Subcutaneous abdominal adipose tissue (tissue), 5 donors: ENCODE data around the gene ADRB1.

Source experiments
- H3K27ac ChIP-seq: one replicate; pipeline ENCODE4 v1.7.0; 2013; ENCODE audit warnings: low read depth, mild to moderate bottlenecking, inconsistent platforms, low read length, moderate library complexity
- H3K27me3 ChIP-seq, 5 donors: one replicate each; pipeline ENCODE4 v1.7.0; 2013; ENCODE audit warnings: low read length in 5 of 5, inconsistent platforms in 1 of 5; ENCODE audit not compliant: control insufficient read depth in 5 of 5, insufficient read depth in 4 of 5
- H3K36me3 ChIP-seq, 5 donors: one replicate each; pipeline ENCODE4 v1.7.0; 2013; ENCODE audit warnings: low read length in 5 of 5; ENCODE audit not compliant: control insufficient read depth in 5 of 5, insufficient read depth in 5 of 5
- H3K4me1 ChIP-seq, 5 donors: one replicate each; pipeline ENCODE4 v1.7.0; 2013; ENCODE audit warnings: low read length in 5 of 5, mild to moderate bottlenecking in 3 of 5, moderate library complexity in 1 of 5; ENCODE audit not compliant: control insufficient read depth in 5 of 5, insufficient read depth in 5 of 5
- H3K4me3 ChIP-seq, 5 donors: one replicate each; pipeline ENCODE4 v1.7.0; 2013; ENCODE audit warnings: low read length in 5 of 5, low read depth in 1 of 5
- H3K9ac ChIP-seq, 5 donors: one replicate each; pipeline ENCODE4 v1.7.0; 2013; ENCODE audit warnings: low read length in 5 of 5, mild to moderate bottlenecking in 4 of 5, moderate library complexity in 3 of 5
- H3K9me3 ChIP-seq, 5 donors: one replicate each; pipeline ENCODE4 v1.7.0; 2013; ENCODE audit warnings: low read length in 5 of 5; ENCODE audit not compliant: control insufficient read depth in 5 of 5
- donor health status: healthy.
- donor health status: healthy.
- donor health status: healthy.
- donor health status: healthy.
- donor health status: healthy.

Gene ADRB1

GRCh38 chr10:114051714-114052113 is 8.0 kb downstream of the ADRB1 start:
- H3K9ac ChIP-seq, result no peak overlapping the region
- no peaks in the 10 kb centered on the region for H3K9me3 ChIP-seq
- no peaks in the 10 kb centered on the region for H3K27me3 ChIP-seq
- H3K4me3 ChIP-seq, result no peak overlapping the region
- H3K27ac ChIP-seq, result no peak overlapping the region
- H3K4me1 ChIP-seq, result peaks cover 0 to 23% (median 16%) of the 10 kb centered on the region in 5 donors
- no peaks in the 10 kb centered on the region for H3K36me3 ChIP-seq

DNA sequence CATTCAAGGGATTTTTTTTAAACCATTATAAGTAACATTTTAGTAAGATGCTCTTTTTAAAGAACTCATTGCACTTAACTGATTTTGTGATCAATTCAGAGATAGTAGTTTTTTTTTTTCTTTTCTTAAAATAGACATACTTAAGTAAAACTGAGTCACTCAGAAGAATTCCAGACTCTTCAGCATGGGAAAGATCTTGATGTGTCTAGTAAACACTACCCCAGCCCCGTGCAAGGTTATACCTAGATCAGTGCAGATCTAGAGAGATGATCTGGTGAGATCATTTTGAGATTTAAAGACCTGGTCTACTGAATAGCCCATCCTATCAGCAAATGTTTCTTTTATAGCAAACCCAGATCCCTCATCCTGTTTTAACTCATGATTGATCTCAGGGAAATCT is 8.6 kb downstream of the ADRB1 start:
- Histone ChIP-seq H3K4me3 (no peak overlapping the region), H3K9me3 (no peaks in the 10 kb centered on the region), H3K9ac (no peak overlapping the region)

DNA sequence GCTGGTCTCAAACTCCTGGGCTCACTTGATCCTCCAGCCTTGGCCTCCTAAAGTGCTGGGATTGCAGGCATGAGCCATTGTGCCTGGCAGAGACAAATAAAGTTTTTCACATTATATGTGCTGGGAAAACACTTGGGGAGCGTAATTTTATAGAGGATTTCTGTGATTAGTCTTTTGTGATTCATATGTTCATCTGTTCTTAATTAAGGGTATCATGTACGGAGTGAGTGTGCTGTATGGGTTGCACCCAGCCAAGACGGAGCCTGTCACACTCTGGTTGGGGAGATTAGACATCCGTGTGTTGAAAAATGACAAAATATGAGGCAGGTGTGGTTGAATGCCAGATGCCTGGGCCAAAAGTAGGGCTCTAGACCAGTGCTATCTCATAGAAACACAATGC is 10.3 kb downstream of the ADRB1 start:
- Histone ChIP-seq H3K4me1 (peaks cover 0 to 17% (median 14%) of the 10 kb centered on the region in 5 donors), H3K27me3 (no peaks in the 10 kb centered on the region), H3K9ac (no peak overlapping the region), H3K36me3 (no peaks in the 10 kb centered on the region), H3K9me3 (no peaks in the 10 kb centered on the region), H3K4me3 (no peak overlapping the region), H3K27ac (no peak overlapping the region)

More for the DNA sequence above, 8.6 kb downstream of the ADRB1 start:
- no peaks in the 10 kb centered on the region for H3K27me3 ChIP-seq
- peaks cover 0 to 23% (median 15%) of the 10 kb centered on the region in 5 donors for H3K4me1 ChIP-seq
- no peaks in the 10 kb centered on the region for H3K36me3 ChIP-seq
- no peak overlapping the region for H3K27ac ChIP-seq

GRCh38 chr10:114057855-114058254 is 14.2 kb downstream of the ADRB1 start:
- H3K27me3 ChIP-seq, result no peaks in the 10 kb centered on the region
- H3K27ac ChIP-seq, result no peak overlapping the region
- no peaks in the 10 kb centered on the region for H3K36me3 ChIP-seq
- H3K4me1 ChIP-seq, result peaks cover 0 to 10% (median 10%) of the 10 kb centered on the region in 5 donors
- no peak overlapping the region for H3K4me3 ChIP-seq
- H3K9ac ChIP-seq, result no peak overlapping the region
- no peaks in the 10 kb centered on the region for H3K9me3 ChIP-seq

GRCh38 chr10:114058297-114058696 is 14.6 kb downstream of the ADRB1 start:
- H3K27ac ChIP-seq, result no peak overlapping the region
- no peaks in the 10 kb centered on the region for H3K9me3 ChIP-seq
- no peak overlapping the region for H3K9ac ChIP-seq
- H3K4me3 ChIP-seq, result no peak overlapping the region
- no peaks in the 10 kb centered on the region for H3K36me3 ChIP-seq
- H3K27me3 ChIP-seq, result no peaks in the 10 kb centered on the region
- peaks cover 0 to 15% (median 10%) of the 10 kb centered on the region in 5 donors for H3K4me1 ChIP-seq

GRCh38 chr10:114059561-114059960 is 15.9 kb downstream of the ADRB1 start:
- Histone ChIP-seq H3K9ac (no peak overlapping the region), H3K27ac (no peak overlapping the region), H3K4me1 (peaks cover 3 to 24% (median 20%) of the 10 kb centered on the region in 5 donors), H3K36me3 (no peaks in the 10 kb centered on the region), H3K9me3 (no peaks in the 10 kb centered on the region), H3K27me3 (no peaks in the 10 kb centered on the region), H3K4me3 (no peak overlapping the region)

GRCh38 chr10:114060456-114060855 is 16.8 kb downstream of the ADRB1 start:
- no peaks in the 10 kb centered on the region for H3K27me3 ChIP-seq
- no peak overlapping the region for H3K9ac ChIP-seq
- H3K4me1 ChIP-seq, result peaks cover 3 to 29% (median 24%) of the 10 kb centered on the region in 5 donors
- no peak overlapping the region for H3K27ac ChIP-seq
- H3K9me3 ChIP-seq, result no peaks in the 10 kb centered on the region
- H3K4me3 ChIP-seq, result no peak overlapping the region
- H3K36me3 ChIP-seq, result no peaks in the 10 kb centered on the region

- Histone ChIP-seq H3K27me3 (no peaks in the 10 kb centered on the region), H3K36me3 (no peaks in the 10 kb centered on the region), H3K4me3 (no peak overlapping the region), H3K4me1 (peaks cover 3 to 31% (median 24%) of the 10 kb centered on the region in 5 donors), H3K9ac (no peak overlapping the region), H3K27ac (no peak overlapping the region), H3K9me3 (no peaks in the 10 kb centered on the region)
Measured at GRCh38 chr10:114061148-114061547, 17.5 kb downstream of the ADRB1 start.

GRCh38 chr10:114061789-114062188 is 18.1 kb downstream of the ADRB1 start:
- H3K4me3 ChIP-seq, result no peak overlapping the region
- no peaks in the 10 kb centered on the region for H3K36me3 ChIP-seq
- H3K9me3 ChIP-seq, result no peaks in the 10 kb centered on the region
- no peak overlapping the region for H3K9ac ChIP-seq
- no peaks in the 10 kb centered on the region for H3K27me3 ChIP-seq
- peaks cover 3 to 36% (median 24%) of the 10 kb centered on the region in 5 donors for H3K4me1 ChIP-seq
- H3K27ac ChIP-seq, result no peak overlapping the region

DNA sequence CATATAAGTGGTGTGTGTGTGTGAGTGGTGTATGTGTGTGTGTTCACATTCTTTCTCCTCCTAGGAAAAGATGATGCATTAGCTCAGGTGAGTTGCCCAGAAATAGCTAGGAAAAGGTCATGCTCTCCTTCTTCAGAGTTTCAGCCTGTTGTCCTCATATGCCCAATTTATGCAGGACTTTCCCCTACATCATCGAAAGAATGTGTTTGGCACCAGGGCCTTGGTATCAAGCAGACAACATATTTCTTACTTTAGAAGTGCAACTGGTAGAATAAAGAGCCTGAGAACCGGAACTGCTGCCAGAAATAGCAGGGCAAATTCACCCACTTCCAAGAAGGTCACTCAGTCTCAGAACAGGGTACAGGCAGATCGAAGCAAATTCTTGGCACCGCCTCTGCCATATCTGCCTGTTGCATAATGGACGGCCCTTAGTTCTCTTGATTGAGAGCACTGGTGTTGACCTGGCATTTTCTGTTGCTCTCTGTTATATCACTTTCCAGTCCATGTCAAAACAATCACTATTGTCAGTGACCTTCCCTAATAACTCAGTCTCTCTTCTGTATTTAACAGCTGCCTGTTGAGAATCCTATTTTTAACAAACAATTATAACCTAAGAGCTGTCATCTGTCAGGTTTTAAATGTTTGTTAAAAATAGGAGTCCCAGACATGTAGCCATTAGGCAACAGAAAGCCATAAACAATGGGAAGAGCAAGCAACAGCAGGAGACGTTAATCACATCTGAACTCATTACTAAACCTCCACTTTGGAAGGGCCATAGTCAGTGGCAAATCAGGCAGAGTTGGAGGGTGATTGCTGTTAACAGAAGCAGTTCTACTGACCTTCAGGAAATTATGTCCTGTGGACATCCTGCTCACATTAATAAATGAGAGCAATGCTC is 20.7 kb downstream of the ADRB1 start:
- Histone ChIP-seq H3K9me3 (no peaks in the 10 kb centered on the region), H3K4me1 (peaks cover 3 to 36% (median 14%) of the 10 kb centered on the region in 5 donors), H3K36me3 (no peaks in the 10 kb centered on the region), H3K4me3 (no peak overlapping the region), H3K27ac (peak overlapping the region; percentile 48), H3K27me3 (no peaks in the 10 kb centered on the region), H3K9ac (no peak overlapping the region)
